ENCODE results near the gene CLDN16. TPM values are rescaled to one million over a fixed set of nuclear protein-coding genes. Genes with fewer than 3 reads are reported as not detected.

Gene CLDN16
- not detected in 2 replicates for total RNA-seq

- intact Hi-C loops (cut with micrococcal nuclease), result no loop called here
Observed at GRCh38 chr3:190387578-190388213, at the start of gene CLDN16. TSS of gene CLDN16 (plus strand) at chr3:190388163. CDS start at chr3:190388330, 167 bp downstream.

- intact Hi-C loops (cut with micrococcal nuclease), result no loop called here
Observed at GRCh38 chr3:190338717-190339116, 49.2 kb upstream of the CLDN16 start.

- intact Hi-C loops (cut with micrococcal nuclease), result no loop called here
Observed at GRCh38 chr3:190339130-190339529, 48.8 kb upstream of the CLDN16 start.

- intact Hi-C loops (cut with micrococcal nuclease), result no loop called here
Observed at GRCh38 chr3:190340071-190340470, 47.9 kb upstream of the CLDN16 start.

GRCh38 chr3:190345027-190345821 lies 42.7 kb upstream of the CLDN16 start:
- intact Hi-C loops (cut with micrococcal nuclease), result no loop called here

GRCh38 chr3:190345878-190346277 lies 42.1 kb upstream of the CLDN16 start:
- intact Hi-C loops (cut with micrococcal nuclease), result no loop called here

GRCh38 chr3:190346541-190346940 lies 41.4 kb upstream of the CLDN16 start:
- intact Hi-C loops (cut with micrococcal nuclease), result no loop called here

GRCh38 chr3:190352861-190353457 lies 35.0 kb upstream of the CLDN16 start:
- intact Hi-C loops (cut with micrococcal nuclease), result no loop called here

GRCh38 chr3:190356246-190356645 lies 31.7 kb upstream of the CLDN16 start:
- intact Hi-C loops (cut with micrococcal nuclease), result no loop called here

- intact Hi-C loops (cut with micrococcal nuclease), result no loop called here
Observed at GRCh38 chr3:190357468-190357867, 30.5 kb upstream of the CLDN16 start.

- intact Hi-C loops (cut with micrococcal nuclease), result no loop called here
Observed at GRCh38 chr3:190359813-190360212, 28.1 kb upstream of the CLDN16 start.

GRCh38 chr3:190360228-190360627 lies 27.7 kb upstream of the CLDN16 start:
- intact Hi-C loops (cut with micrococcal nuclease), result no loop called here

- intact Hi-C loops (cut with micrococcal nuclease), result no loop called here
Observed at GRCh38 chr3:190361791-190362190, 26.2 kb upstream of the CLDN16 start.

- intact Hi-C loops (cut with micrococcal nuclease), result no loop called here
Observed at GRCh38 chr3:190362258-190362657, 25.7 kb upstream of the CLDN16 start.

GRCh38 chr3:190366133-190366532 lies 21.8 kb upstream of the CLDN16 start:
- intact Hi-C loops (cut with micrococcal nuclease), result no loop called here

- intact Hi-C loops (cut with micrococcal nuclease), result no loop called here
Observed at GRCh38 chr3:190368881-190369280, 19.1 kb upstream of the CLDN16 start.

GRCh38 chr3:190369668-190370295 lies 18.2 kb upstream of the CLDN16 start:
- intact Hi-C loops (cut with micrococcal nuclease), result no loop called here

GRCh38 chr3:190370369-190370768 lies 17.6 kb upstream of the CLDN16 start:
- intact Hi-C loops (cut with micrococcal nuclease), result no loop called here

GRCh38 chr3:190371152-190371551 lies 16.8 kb upstream of the CLDN16 start:
- intact Hi-C loops (cut with micrococcal nuclease), result no loop called here

GRCh38 chr3:190375246-190375645 lies 12.7 kb upstream of the CLDN16 start:
- intact Hi-C loops (cut with micrococcal nuclease), result no loop called here

- intact Hi-C loops (cut with micrococcal nuclease), result no loop called here
Observed at GRCh38 chr3:190375671-190376070, 12.3 kb upstream of the CLDN16 start.
